HCT116 (cell line): Measurements from ENCODE around the gene SCARF1. TPM values are rescaled to one million over a fixed set of nuclear protein-coding genes. Genes with fewer than 3 reads are reported as not detected.

Experiments
- ATAC-seq: fragments of 200-7000 bp; cut with Tn5 transposase; 2 replicates; pipeline ENCODE4 v1.9.1; 2020; ENCODE audit warnings: mild to moderate bottlenecking, moderate library complexity
- BruUV-seq: library from RNA; stranded (reverse); fragments of 400-500 nt; replicated peaks from 2 replicates; lab custom pipeline; 2021; lab: Mats Ljungman, UMichigan
- CTCF ChIA-PET: fragments of 300-600 bp; sonication (Branson Sonifier 250); formaldehyde crosslinking; loops from one replicate; lab custom pipeline; 2021; ENCODE audit warnings: antibody characterized with exemption; lab: Charles Lee
- POLR2A ChIA-PET: fragments of 300-600, 350-600 bp; sonication (Branson Sonifier 250); formaldehyde crosslinking; loops from one replicate; lab custom pipeline; 2021; ENCODE audit warnings: antibody characterized with exemption; lab: Charles Lee
- RAD21 ChIA-PET, 2 experiments: fragments of 300-600 bp; sonication (Branson Sonifier 250); formaldehyde crosslinking; loops; one replicate each; lab custom pipeline; 2023; ENCODE audit warnings: low total read pairs in 2 of 2; ENCODE audit not compliant: uncharacterized antibody in 2 of 2, unreplicated experiment in 2 of 2, low non-redundant PET in 1 of 2; lab: Charles Lee
- DNase-seq: peaks from one replicate; pipeline ENCODE4 v3.0.0-alpha.2; 2010; ENCODE audit warnings: low read depth, low spot score
- H2AFZ ChIP-seq: fragments of 200-600 bp; shearing (Covaris generic), sonication (generic); 2 replicates; pipeline ENCODE4 v1.6.1; 2017; ENCODE audit warnings: low read depth, mixed run types, mixed read lengths, antibody characterized with exemption, low read length; ENCODE audit not compliant: poor library complexity, severe bottlenecking
- H3K27ac ChIP-seq: 2 replicates; pipeline ENCODE4 v1.5.1; 2012; ENCODE audit warnings: low read depth, low read length
- H3K27me3 ChIP-seq: fragments of 200-600 bp; sonication (generic); 2 replicates; pipeline ENCODE4 v1.6.1; 2016; ENCODE audit warnings: mixed run types, low read length, mixed read lengths; ENCODE audit not compliant: insufficient read depth
- H3K36me3 ChIP-seq, 2 experiments: fragments of 200-500 bp in 1 of 2; fragments of 200-600 bp in 1 of 2; sonication (Bioruptor generic) in 1 of 2; sonication (generic) in 1 of 2; 2 replicates each; pipeline versions ENCODE4 v1.5.1 to v1.6.1; 2014 to 2016; ENCODE audit warnings: low read length in 2 of 2, inconsistent platforms in 1 of 2, mixed read lengths in 1 of 2, mixed run types in 1 of 2; ENCODE audit not compliant: insufficient read depth in 2 of 2, control insufficient read depth in 1 of 2
- H3K4me1 ChIP-seq, 2 experiments: fragments of 200-600 bp in 1 of 2; sonication (generic) in 1 of 2; 2 replicates each; pipeline versions ENCODE4 v1.5.1 to v1.6.1; 2012 to 2017; ENCODE audit warnings: low read length in 2 of 2, inconsistent platforms in 1 of 2, mild to moderate bottlenecking in 1 of 2, mixed read lengths in 1 of 2, mixed run types in 1 of 2, moderate library complexity in 1 of 2; ENCODE audit not compliant: insufficient read depth in 2 of 2, control insufficient read depth in 1 of 2
- H3K4me2 ChIP-seq: fragments of 200-600 bp; sonication (generic); 2 replicates; pipeline ENCODE4 v1.6.1; 2017; ENCODE audit warnings: mixed run types, low read length, mixed read lengths
- H3K4me3 ChIP-seq, 2 experiments: fragments of 200-600 bp in 1 of 2; sonication (generic) in 1 of 2; replicated peaks in 1 of 2; 2 replicates each; pipeline ENCODE4 v1.5.1; 2011 to 2016; ENCODE audit warnings: low read length in 2 of 2, control low read depth in 1 of 2, low read depth in 1 of 2, mild to moderate bottlenecking in 1 of 2, mixed read lengths in 1 of 2, mixed run types in 1 of 2
- H3K79me2 ChIP-seq: fragments of 200-600 bp; sonication (generic); 2 replicates; pipeline ENCODE4 v1.6.1; 2017; ENCODE audit warnings: mild to moderate bottlenecking, mixed run types, low read length, moderate library complexity, mixed read lengths; ENCODE audit not compliant: insufficient read depth
- H3K9ac ChIP-seq: fragments of 200-600 bp; sonication (generic); 2 replicates; pipeline ENCODE4 v1.6.1; 2016; ENCODE audit warnings: low read length, mixed read lengths
- H3K9me2 ChIP-seq: fragments of 200-600 bp; sonication (generic), shearing (Covaris generic); 2 replicates; pipeline ENCODE4 v1.6.1; 2017; ENCODE audit warnings: mixed run types, mild to moderate bottlenecking, moderate library complexity; ENCODE audit not compliant: insufficient read depth
- H3K9me3 ChIP-seq, 2 experiments: fragments of 200-500 bp in 1 of 2; fragments of 200-600 bp in 1 of 2; sonication (Bioruptor generic) in 1 of 2; sonication (generic) in 1 of 2; 2 replicates each; pipeline ENCODE4 v1.6.1; 2014 to 2017; ENCODE audit warnings: low read length in 2 of 2, mixed read lengths in 2 of 2, inconsistent platforms in 1 of 2, low read depth in 1 of 2, mild to moderate bottlenecking in 1 of 2, mixed run types in 1 of 2, moderate library complexity in 1 of 2; ENCODE audit not compliant: control insufficient read depth in 1 of 2, insufficient read depth in 1 of 2
- H4K20me1 ChIP-seq: fragments of 200-600 bp; sonication (generic), shearing (Covaris generic); 2 replicates; pipeline ENCODE4 v1.6.1; 2017; ENCODE audit warnings: mixed run types, mild to moderate bottlenecking, moderate library complexity; ENCODE audit not compliant: insufficient read depth
- CBX3 ChIP-seq: IDR thresholded peaks from 2 replicates; pipeline ENCODE4 v1.6.1; 2012; ENCODE audit warnings: low read depth
- ELF1 ChIP-seq: IDR thresholded peaks from 2 replicates; pipeline ENCODE4 v1.6.1; 2012; ENCODE audit warnings: low read depth, borderline replicate concordance
- EZH2phosphoT487 ChIP-seq: fragments of 200-600 bp; IDR thresholded peaks from 2 replicates; pipeline ENCODE4 v1.6.1; 2018; ENCODE audit warnings: antibody characterized with exemption, borderline replicate concordance
- FOSL1 ChIP-seq: IDR thresholded peaks from 2 replicates; pipeline ENCODE4 v1.6.1; 2012; ENCODE audit warnings: low read depth
- JUND ChIP-seq: IDR thresholded peaks from 2 replicates; pipeline ENCODE4 v1.6.1; 2012
- SP1 ChIP-seq: IDR thresholded peaks from 2 replicates; pipeline ENCODE4 v1.6.1; 2012; ENCODE audit warnings: low read depth
- SRF ChIP-seq: IDR thresholded peaks from 2 replicates; pipeline ENCODE4 v1.6.1; 2012; ENCODE audit warnings: low read depth
- ZFX ChIP-seq: fragments of 450-650 bp; IDR thresholded peaks from 2 replicates; pipeline ENCODE4 v1.6.1; 2017
- intact Hi-C: fragments of 100-400 bp; cut with micrococcal nuclease; formaldehyde crosslinking; loops from 2 replicates; pipeline ENCODE4 v1.10.0; 2022
- total RNA-seq: library from RNA; stranded (reverse); gene quantifications from one replicate; pipeline ENCODE4 v1.2.1, GENCODE V29; 2021; ENCODE audit not compliant: unreplicated experiment
- TF ChIP-seq, protein P1 (sequence below): IDR thresholded peaks from 2 replicates; pipeline ENCODE4 v1.6.1; 2011; ENCODE audit warnings: mild to moderate bottlenecking, low read length, moderate library complexity; ENCODE audit not compliant: insufficient replicate concordance; ENCODE audit errors: extremely low read depth

SCARF1 gene
- total RNA-seq, 1 experiment from 2014 or later, result 2.2 TPM

- CTCF ChIA-PET, result interaction anchor here (0.6 to 3.6 kb wide), 17 partner anchors 8 to 371 kb away, joined by 3 to 113 read pairs (median 4); partner anchors contain the start of genes RILP and SCARF1
- Histone ChIP-seq H4K20me1 (no peaks in the 10 kb centered on the region), H2AFZ (no peak overlapping the region), H3K4me1 (peaks cover 13 to 41% of the 10 kb centered on the region in 2 experiments), H3K27me3 (no peaks in the 10 kb centered on the region), H3K4me3 (no peak overlapping the region), H3K9me2 (no peaks in the 10 kb centered on the region), H3K27ac (no peak overlapping the region), H3K4me2 (peak overlapping the region; percentile 100), H3K79me2 (no peaks in the 10 kb centered on the region), H3K9ac (no peak overlapping the region), H3K9me3 (no peaks in the 10 kb centered on the region), H3K36me3 (no peaks in the 10 kb centered on the region)
- RAD21 ChIA-PET, result interaction anchor here (0.6 to 2.5 kb wide), 5 partner anchors 41 to 298 kb away, joined by 3 to 25 read pairs (median 7); no protein-coding TSS in a partner anchor
- POLR2A ChIA-PET, result interaction anchor here (0.9 to 3.8 kb wide), 4 partner anchors 9 to 86 kb away, joined by 3 to 16 read pairs (median 4); no protein-coding TSS in a partner anchor
- BruUV-seq, result no TSS peak
- ATAC-seq, result no peak
- DNase-seq, result no peak
- intact Hi-C loops, result loop anchor here (1.0 to 10.0 kb wide), 2 partner anchors 56 to 146 kb away; no protein-coding TSS in a partner anchor
- TF ChIP-seq EZH2phosphoT487 (no peak), SRF (no peak), ZFX (no peak), FOSL1 (no peak), CBX3 (no peak), SP1 (no peak), JUND (no peak), ELF1 (no peak)
- TF ChIP-seq, protein P1, sequence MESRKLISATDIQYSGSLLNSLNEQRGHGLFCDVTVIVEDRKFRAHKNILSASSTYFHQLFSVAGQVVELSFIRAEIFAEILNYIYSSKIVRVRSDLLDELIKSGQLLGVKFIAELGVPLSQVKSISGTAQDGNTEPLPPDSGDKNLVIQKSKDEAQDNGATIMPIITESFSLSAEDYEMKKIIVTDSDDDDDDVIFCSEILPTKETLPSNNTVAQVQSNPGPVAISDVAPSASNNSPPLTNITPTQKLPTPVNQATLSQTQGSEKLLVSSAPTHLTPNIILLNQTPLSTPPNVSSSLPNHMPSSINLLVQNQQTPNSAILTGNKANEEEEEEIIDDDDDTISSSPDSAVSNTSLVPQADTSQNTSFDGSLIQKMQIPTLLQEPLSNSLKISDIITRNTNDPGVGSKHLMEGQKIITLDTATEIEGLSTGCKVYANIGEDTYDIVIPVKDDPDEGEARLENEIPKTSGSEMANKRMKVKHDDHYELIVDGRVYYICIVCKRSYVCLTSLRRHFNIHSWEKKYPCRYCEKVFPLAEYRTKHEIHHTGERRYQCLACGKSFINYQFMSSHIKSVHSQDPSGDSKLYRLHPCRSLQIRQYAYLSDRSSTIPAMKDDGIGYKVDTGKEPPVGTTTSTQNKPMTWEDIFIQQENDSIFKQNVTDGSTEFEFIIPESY, result no peak
Measured at GRCh38 chr17:1630662-1631061, 14.9 kb downstream of the SCARF1 start.
